Kidney capillary endothelial cell (primary cell): ENCODE data around the gene AP4M1.
A peak's percentile ranks its signal among the peaks of the same experiment; 100 is the strongest.
"Not testable (repeated sequence)": the region's sequence is repeated elsewhere in the genome, so short reads cannot be mapped to it uniquely, and the experiment has no call there.

Experiments used
- DNase-seq: peaks from one replicate; pipeline ENCODE4 v3.0.0-alpha.2; 2018; ENCODE audit warnings: low spot score

AP4M1 gene

GRCh38 chr7:100107890-100108289 is 6.4 kb downstream of the AP4M1 start:
- DNase-seq, result no peak

GRCh38 chr7:100109521-100110163 is 8.2 kb downstream of the AP4M1 start:
- no peak for DNase-seq

GRCh38 chr7:100111156-100111555 is 9.7 kb downstream of the AP4M1 start:
- DNase-seq, result no peak

- no peak for DNase-seq
Observed at GRCh38 chr7:100111914-100112313, 10.5 kb downstream of the AP4M1 start.

GRCh38 chr7:100115026-100115425 is 13.6 kb downstream of the AP4M1 start:
- no peak for DNase-seq

GRCh38 chr7:100118388-100119071 is 17.1 kb downstream of the AP4M1 start:
- DNase-seq, result no peak

GRCh38 chr7:100119072-100119969 is 17.9 kb downstream of the AP4M1 start, which contains the start of the genes CNPY4 and TAF6:
TSS of gene CNPY4 (plus strand) at chr7:100119634. CDS start at chr7:100119745, 111 bp downstream.
TSS of gene TAF6 (minus strand) at chr7:100119358. CDS start at chr7:100114209, 5,149 bp downstream.
- DNase-seq, result peak; percentile 97

GRCh38 chr7:100119970-100120732 is 18.7 kb downstream of the AP4M1 start:
- peak; percentile 68 for DNase-seq

- DNase-seq, result no peak
Observed at GRCh38 chr7:100120733-100121036, 19.2 kb downstream of the AP4M1 start.

GRCh38 chr7:100122067-100122466 is 20.6 kb downstream of the AP4M1 start:
- no peak for DNase-seq

- no peak for DNase-seq
Observed at GRCh38 chr7:100122568-100122967, 21.1 kb downstream of the AP4M1 start.

GRCh38 chr7:100124301-100125230 is 23.1 kb downstream of the AP4M1 start:
- no peak for DNase-seq

GRCh38 chr7:100126239-100126930 is 24.9 kb downstream of the AP4M1 start:
- no peak for DNase-seq

GRCh38 chr7:100126931-100127865 is 25.8 kb downstream of the AP4M1 start, which contains the start of gene MBLAC1:
TSS of gene MBLAC1 (plus strand) at chr7:100126967. CDS start at chr7:100127396, 429 bp downstream.
- peak; percentile 84 for DNase-seq

GRCh38 chr7:100127866-100128636 is 26.6 kb downstream of the AP4M1 start:
- DNase-seq, result no peak

- DNase-seq, result no peak
Observed at GRCh38 chr7:100128637-100128963, 27.2 kb downstream of the AP4M1 start.

- DNase-seq, result not testable (repeated sequence)
Observed at GRCh38 chr7:100130220-100130607, 28.8 kb downstream of the AP4M1 start.
